Heart right ventricle (tissue), 16 donors: ENCODE results near the gene ERG28. TPM values are rescaled to one million over a fixed set of nuclear protein-coding genes. Genes with fewer than 3 reads are reported as not detected.

Source experiments
- ATAC-seq, 8 donors: fragments of 200-7000 bp; cut with Tn5 transposase; one replicate each; pipeline ENCODE4 v1.9.1; 2020; ENCODE audit warnings: mild to moderate bottlenecking in 8 of 8, moderate library complexity in 8 of 8, moderate number of reproducible peaks in 1 of 8
- DNase-seq, 2 donors: peaks; one replicate each; pipeline ENCODE4 v3.0.0-alpha.2; 2020
- H3K27ac ChIP-seq, 10 donors: fragments of 200-600 bp; sonication (generic) in 2 of 10; one replicate each; pipeline versions ENCODE4 v1.5.0 to v1.8.0; 2020 to 2022; ENCODE audit warnings: mild to moderate bottlenecking in 3 of 10
- H3K27me3 ChIP-seq, 7 donors: fragments of 200-600 bp; one replicate each; pipeline ENCODE4 v1.8.0; 2021 to 2022; ENCODE audit warnings: mild to moderate bottlenecking in 2 of 7
- H3K36me3 ChIP-seq, 9 donors: fragments of 200-600 bp; sonication (generic) in 1 of 9; one replicate each; pipeline versions ENCODE4 v1.5.0 to v1.8.0; 2020 to 2022; ENCODE audit warnings: mild to moderate bottlenecking in 2 of 9
- H3K4me1 ChIP-seq, 9 donors: fragments of 200-600 bp; sonication (generic) in 1 of 9; one replicate each; pipeline versions ENCODE4 v1.5.0 to v1.8.0; 2020 to 2022; ENCODE audit warnings: mild to moderate bottlenecking in 4 of 9
- H3K4me3 ChIP-seq, 10 donors: fragments of 200-600 bp; sonication (generic) in 2 of 10; one replicate each; pipeline versions ENCODE4 v1.5.0 to v1.8.0; 2020 to 2022; ENCODE audit warnings: mild to moderate bottlenecking in 7 of 10, moderate library complexity in 2 of 10
- H3K9me3 ChIP-seq, 11 donors: fragments of 200-600 bp in 10 of 11; sonication (generic) in 2 of 11; one replicate each; pipeline versions ENCODE4 v1.5.0 to v1.8.0; 2013 to 2022; ENCODE audit warnings: mild to moderate bottlenecking in 2 of 11, control low read depth in 1 of 11, moderate library complexity in 1 of 11
- WGBS, 2 donors: extraction: QIAGEN DNeasy Blood & Tissue Kit; methylation state at CpG; one replicate each; pipeline ENCODE4 v1.1.7; 2013; ENCODE audit warnings: inconsistent platforms in 1 of 2; 5-methylcytosine and 5-hydroxymethylcytosine counted together
- intact Hi-C, 10 donors: fragments of 100-400 bp; cut with DNase I; formaldehyde crosslinking; loops; one replicate each; pipeline versions ENCODE4 v1.11.1 to v1.14.2; 2022
- long read RNA-seq, 3 donors: library from polyadenylated mRNA; unstranded; transcript quantifications; one replicate each; pipeline ENCODE4 v2.0.0, GENCODE V29; 2020 to 2021
- polyA plus RNA-seq, 2 donors: library from polyadenylated mRNA; stranded (reverse); fragments of 200-250 nt; gene quantifications; one replicate each; pipeline ENCODE4 v1.2.3, GENCODE V29; 2013
- total RNA-seq, 10 donors: library from RNA; stranded (reverse); fragmentation: NEBNext Ultra II Directional in 3 of 10; extraction: Animal tissue kit (Norgen Biotek cat#: 25700) in 3 of 10; gene quantifications; one replicate each; pipeline versions ENCODE4 v1.2.1 to v1.2.4, GENCODE V29; 2021 to 2023
- TF ChIP-seq, protein P1 (sequence below), 9 donors: fragments of 200-600 bp; sonication (generic) in 2 of 9; IDR thresholded peaks; one replicate each; pipeline versions ENCODE4 v1.5.0 to v1.8.0; 2021 to 2022; ENCODE audit warnings: antibody characterized with exemption in 9 of 9, mild to moderate bottlenecking in 5 of 9, moderate library complexity in 1 of 9
- donor health status: Arrhythmogenic right ventricular cardiomyopathy.
- donor health status: ischemic (EF 13 %, LVEDD 7.1; RV severe dilation, severe dysfunction).
- donor health status: healthy with polysubstance abuse.
- donor health status: DM: no; HTN: yes; CAD: no.
- donor health status: DM: no; HTN: no; CAD: no.
- donor health status: ischemic (EF 25% LVEDD 6.9; RV normal size, moderate dysfunction).
- donor health status: ischemic (EF 25% LVEDD 5.7; RV mildly dilated, moderate dysfunction).
- donor health status: healthy.
- donor health status: DM: yes; HTN: yes; CAD: no.
- donor health status: Ischemic cardiomyopathy.
- donor health status: ischemic (EF 35%, LVEDD 5.7; RV mildly dilated, moderate dysfunction).
- donor health status: nonischemic (EF 11% LVEDD 7.7; RV severe dilation, severe dysfunction).
- donor health status: DM: yes; HTN: yes; CAD: no.
- donor health status: PGD.
- donor health status: ischemic (EF 29% LVEDD 5.4; RV normal size, mild dysfunction).
- donor health status: nonischemic (EF 23%, LVEDD 6.1; RV moderate dilation, normal function).

Gene ERG28
- 1 to 10 TPM; 6.3 to 8.9 (median 6.8) TPM for total RNA-seq
- 10 to 100 TPM; 13.7 to 14.6 TPM for polyA plus RNA-seq
- long read RNA-seq, donor 1, transcript ERG28-201 (5 exons, 2,633 nt): major isoform, 9 of 9 reads
- long read RNA-seq, donor 1, partial matches to known transcripts: 0 of 9 reads
- long read RNA-seq, donor 1, other reads (novel, unspliced or antisense): 0 of 9 reads
- long read RNA-seq, donor 2, transcript ERG28-201 (5 exons, 2,633 nt): major isoform, 10 of 11 reads
- long read RNA-seq, donor 2, partial matches to known transcripts: 0 of 11 reads
- long read RNA-seq, donor 2, other reads (novel, unspliced or antisense): 1 of 11 reads
- long read RNA-seq, donor 3, transcript ERG28-201 (5 exons, 2,633 nt): major isoform, 9 of 12 reads
- long read RNA-seq, donor 3, partial matches to known transcripts: 0 of 12 reads
- long read RNA-seq, donor 3, other reads (novel, unspliced or antisense): 3 of 12 reads

DNA sequence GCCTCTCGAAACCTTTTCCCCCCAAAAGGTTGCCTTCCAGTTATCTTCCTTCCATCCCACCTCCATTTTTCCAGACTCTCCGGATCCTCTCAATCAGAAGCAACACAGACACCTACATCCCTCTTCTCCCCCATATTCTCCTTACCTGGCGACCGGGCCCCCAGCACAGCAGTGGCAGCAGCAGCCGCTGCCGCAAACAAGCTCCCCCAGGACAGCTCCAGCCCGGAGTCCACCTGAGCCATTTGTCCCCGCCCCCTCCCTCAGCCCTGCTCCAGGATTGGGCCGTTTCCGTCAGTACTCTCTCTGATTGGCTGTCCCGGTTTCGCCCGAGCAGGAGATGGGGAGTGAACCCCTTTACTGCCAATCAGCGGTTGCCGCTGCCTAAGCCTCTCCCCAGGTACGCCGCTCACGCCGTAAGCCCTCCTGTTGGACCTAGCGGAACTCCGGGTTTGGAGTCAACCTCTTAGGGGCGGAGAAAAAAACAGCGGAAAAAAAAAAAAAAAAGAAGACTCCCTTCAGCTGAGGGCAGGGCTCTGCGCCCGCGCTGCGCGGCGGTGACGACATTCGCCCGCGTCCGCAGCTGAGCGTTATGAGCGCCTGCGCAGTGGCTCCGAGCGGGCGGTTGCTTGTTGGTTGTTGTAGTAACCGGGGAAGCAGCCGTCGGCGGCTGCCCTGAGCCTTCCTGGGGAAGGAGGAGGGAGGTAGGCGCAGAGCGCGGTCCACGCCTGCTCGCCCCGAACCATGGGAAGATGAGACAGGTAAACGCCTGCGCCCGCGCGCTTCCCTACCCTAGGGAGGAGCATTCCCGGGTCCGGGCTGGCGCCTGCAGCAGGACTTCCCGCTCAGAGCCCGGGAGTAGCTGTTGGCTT is at the start of gene ERG28, which contains the start of gene TTLL5:
Gene ERG28, minus strand, starts transcription at position 247 of the 869 bp plus-strand sequence. CDS start 3,374 bp downstream, outside the sequence.
Gene TTLL5, plus strand, starts transcription at position 617 of the 869 bp plus-strand sequence. CDS start 1,904 bp downstream, outside the sequence.
- ATAC-seq (peak; percentile 96 to 98 (median 98)), DNase-seq (peak; percentile 96 to 97)
- peaks cover 0 to 44% (median 0%) of the 10 kb centered on the region in 9 donors for H3K36me3 ChIP-seq
- H3K4me1 ChIP-seq: peaks cover 0 to 44% (median 14%) of the 10 kb centered on the region in 9 donors
- peak within 1 kb of the TSS; percentile 66 to 97 (median 89) for H3K4me3 ChIP-seq
- H3K9me3 ChIP-seq: no peaks in the 10 kb centered on the region
- peak within 1 kb of the TSS in 9 of 10 donors; percentile 74 to 93 (median 86) for H3K27ac ChIP-seq
- intact Hi-C loops: no loop called here
- H3K27me3 ChIP-seq: no peaks in the 10 kb centered on the region
- 0 to 1% methylated on average over 60 of the region's 60 CpGs for WGBS, 2 donors
- TF ChIP-seq, protein P1, sequence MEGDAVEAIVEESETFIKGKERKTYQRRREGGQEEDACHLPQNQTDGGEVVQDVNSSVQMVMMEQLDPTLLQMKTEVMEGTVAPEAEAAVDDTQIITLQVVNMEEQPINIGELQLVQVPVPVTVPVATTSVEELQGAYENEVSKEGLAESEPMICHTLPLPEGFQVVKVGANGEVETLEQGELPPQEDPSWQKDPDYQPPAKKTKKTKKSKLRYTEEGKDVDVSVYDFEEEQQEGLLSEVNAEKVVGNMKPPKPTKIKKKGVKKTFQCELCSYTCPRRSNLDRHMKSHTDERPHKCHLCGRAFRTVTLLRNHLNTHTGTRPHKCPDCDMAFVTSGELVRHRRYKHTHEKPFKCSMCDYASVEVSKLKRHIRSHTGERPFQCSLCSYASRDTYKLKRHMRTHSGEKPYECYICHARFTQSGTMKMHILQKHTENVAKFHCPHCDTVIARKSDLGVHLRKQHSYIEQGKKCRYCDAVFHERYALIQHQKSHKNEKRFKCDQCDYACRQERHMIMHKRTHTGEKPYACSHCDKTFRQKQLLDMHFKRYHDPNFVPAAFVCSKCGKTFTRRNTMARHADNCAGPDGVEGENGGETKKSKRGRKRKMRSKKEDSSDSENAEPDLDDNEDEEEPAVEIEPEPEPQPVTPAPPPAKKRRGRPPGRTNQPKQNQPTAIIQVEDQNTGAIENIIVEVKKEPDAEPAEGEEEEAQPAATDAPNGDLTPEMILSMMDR (IDR thresholded peaks at IDR 0.05): no peak

DNA sequence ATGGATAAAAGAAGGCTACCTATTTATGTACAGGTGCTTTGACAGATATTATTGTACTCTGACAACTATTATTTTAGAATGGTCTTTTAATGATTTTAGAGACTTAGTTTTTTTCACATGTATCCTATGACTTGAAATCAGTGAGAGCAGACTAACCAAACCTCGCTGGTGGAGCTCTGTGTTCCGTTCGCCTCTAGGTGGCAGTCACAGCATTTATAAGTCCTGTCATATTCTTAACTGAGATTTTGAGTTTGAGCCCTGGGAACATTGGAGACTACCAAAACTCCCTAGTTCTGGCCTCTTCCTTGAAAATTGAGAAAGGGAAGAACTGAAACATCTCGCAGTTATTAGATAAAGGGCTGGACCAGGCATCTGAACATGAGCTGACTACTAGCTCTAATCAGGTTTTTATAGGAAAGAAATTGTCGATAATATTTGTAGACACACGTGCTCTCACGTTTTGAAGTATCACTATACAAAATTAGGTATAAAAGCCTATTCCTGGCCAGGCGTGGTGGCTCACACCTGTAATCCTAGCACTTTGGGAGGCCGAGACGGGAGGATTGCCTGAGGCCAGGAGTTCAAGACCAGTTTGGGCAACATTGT is 48.6 kb upstream of the ERG28 start:
- TF ChIP-seq, protein P1 (IDR thresholded peaks at IDR 0.05): peak; percentile 52 to 92 (median 79)
- no peak overlapping the region for H3K4me3 ChIP-seq
- DNase-seq: peak; percentile 46 to 84
- H3K9me3 ChIP-seq: no peaks in the 10 kb centered on the region
- H3K4me1 ChIP-seq: peaks cover 2 to 27% (median 17%) of the 10 kb centered on the region in 9 donors
- intact Hi-C loops: loop anchor here in 8 of 10 donors (1.0 to 10.0 kb wide), 10 partner anchors 85 to 645 kb away; no protein-coding TSS in a partner anchor
- H3K36me3 ChIP-seq: peaks cover 0 to 28% (median 0%) of the 10 kb centered on the region in 9 donors
- no peak overlapping the region for H3K27ac ChIP-seq
- peak in 7 of 8 donors; percentile 69 to 84 (median 74) for ATAC-seq
- no peaks in the 10 kb centered on the region for H3K27me3 ChIP-seq
- whole genome bisulfite sequencing, 2 donors: 54 to 57% methylated on average over 10 of the region's 10 CpGs

- intact Hi-C loops: loop anchor here in 6 of 10 donors (1.0 to 10.0 kb wide), 6 partner anchors 90 to 650 kb away; no protein-coding TSS in a partner anchor
- H3K27ac ChIP-seq: no peak overlapping the region
- peaks cover 0 to 41% (median 0%) of the 10 kb centered on the region in 9 donors for H3K36me3 ChIP-seq
- H3K9me3 ChIP-seq: peaks cover 0 to 5% (median 0%) of the 10 kb centered on the region in 11 donors
- TF ChIP-seq, protein P1 (IDR thresholded peaks at IDR 0.05): no peak
- no peak for DNase-seq
- 94 to 96% methylated on average over 3 of the region's 3 CpGs for WGBS, 2 donors
- no peak overlapping the region for H3K4me3 ChIP-seq
- peaks cover 0 to 29% (median 15%) of the 10 kb centered on the region in 9 donors for H3K4me1 ChIP-seq
- no peaks in the 10 kb centered on the region for H3K27me3 ChIP-seq
- ATAC-seq: no peak
These were observed 44.3 kb upstream of the ERG28 start for GRCh38 chr14:75705014-75705413.
